Activated T-helper 1 cell treated with anti-CD3 and anti-CD28 coated beads, Interleukin-12 subunit alpha, Interleukin-12 subunit beta, Interleukin-2, Interleukin-4 antibody, amounts not matched to agents 30 ng/mL and 10 ng/mL and 1 ng/mL, durations not matched to agents 14 hours and 24 hours and 36 hours (primary cell): Measurements from ENCODE around the gene FKBP14. TPM values are rescaled to one million over a fixed set of nuclear protein-coding genes. Genes with fewer than 3 reads are reported as not detected.

Source experiments
- DNase-seq: peaks from one replicate; pipeline ENCODE4 v3.0.0; 2021; ENCODE audit warnings: low spot score
- H3K27ac Mint-ChIP-seq: one replicate; pipeline ENCODE4 v1.8.0; 2021; ENCODE audit warnings: mild to moderate bottlenecking, mixed read lengths
- H3K27me3 Mint-ChIP-seq: one replicate; pipeline ENCODE4 v1.8.0; 2022; ENCODE audit warnings: mild to moderate bottlenecking, moderate library complexity, mixed read lengths; ENCODE audit not compliant: insufficient read depth
- H3K36me3 Mint-ChIP-seq: one replicate; pipeline ENCODE4 v1.8.0; 2021; ENCODE audit warnings: low read depth, mixed read lengths
- H3K4me1 Mint-ChIP-seq: one replicate; pipeline ENCODE4 v1.8.0; 2021; ENCODE audit warnings: low read depth, mixed read lengths
- H3K4me3 Mint-ChIP-seq: one replicate; pipeline ENCODE4 v1.8.0; 2021; ENCODE audit warnings: mild to moderate bottlenecking, moderate library complexity, mixed read lengths
- H3K9me3 Mint-ChIP-seq: one replicate; pipeline ENCODE4 v1.8.0; 2021; ENCODE audit warnings: mixed read lengths
- intact Hi-C: fragments of 100-400 bp; cut with micrococcal nuclease; formaldehyde crosslinking; loops from one replicate; pipeline ENCODE4 v1.15.1; 2024
- total RNA-seq: library from RNA; stranded (reverse); gene quantifications from 2 replicates; pipeline ENCODE4 v1.2.3, GENCODE V29; 2022

The FKBP14 gene
- total RNA-seq, 1 donor from 2014 or later, result 10.6 TPM

DNA sequence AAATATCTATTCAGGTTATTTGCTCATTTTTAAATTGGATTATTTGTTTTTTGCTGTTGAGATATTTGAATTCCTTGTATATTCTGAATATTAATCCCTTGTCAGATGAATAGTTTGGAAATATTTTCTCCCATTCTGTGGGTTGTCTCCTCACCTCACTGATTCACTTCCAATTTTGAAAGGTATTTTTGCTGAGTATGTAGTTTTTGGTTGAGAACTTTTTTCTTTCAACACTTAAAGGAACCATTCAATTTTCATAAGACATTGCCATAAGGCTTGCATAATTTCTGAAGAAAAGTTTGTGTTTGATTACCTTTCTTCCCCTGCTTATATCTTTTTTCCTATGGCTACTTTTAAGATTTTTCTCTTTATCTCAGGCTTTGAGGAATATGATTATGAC is 28.0 kb downstream of the FKBP14 start:
- no peak for DNase-seq
- H3K9me3 Mint-ChIP-seq, result peaks cover 12% of the 10 kb centered on the region
- peaks cover 21% of the 10 kb centered on the region for H3K27me3 Mint-ChIP-seq
- H3K36me3 Mint-ChIP-seq, result no peaks in the 10 kb centered on the region
- H3K4me1 Mint-ChIP-seq, result no peaks in the 10 kb centered on the region
- no peak overlapping the region for H3K27ac Mint-ChIP-seq
- intact Hi-C loops, result no loop called here
- H3K4me3 Mint-ChIP-seq, result no peak overlapping the region

GRCh38 chr7:29996321-29996720 is 30.2 kb downstream of the FKBP14 start:
- H3K36me3 Mint-ChIP-seq, result no peaks in the 10 kb centered on the region
- intact Hi-C loops, result no loop called here
- no peak overlapping the region for H3K27ac Mint-ChIP-seq
- no peak for DNase-seq
- no peaks in the 10 kb centered on the region for H3K4me1 Mint-ChIP-seq
- peaks cover 40% of the 10 kb centered on the region for H3K27me3 Mint-ChIP-seq
- no peak overlapping the region for H3K4me3 Mint-ChIP-seq
- H3K9me3 Mint-ChIP-seq, result peaks cover 12% of the 10 kb centered on the region

DNA sequence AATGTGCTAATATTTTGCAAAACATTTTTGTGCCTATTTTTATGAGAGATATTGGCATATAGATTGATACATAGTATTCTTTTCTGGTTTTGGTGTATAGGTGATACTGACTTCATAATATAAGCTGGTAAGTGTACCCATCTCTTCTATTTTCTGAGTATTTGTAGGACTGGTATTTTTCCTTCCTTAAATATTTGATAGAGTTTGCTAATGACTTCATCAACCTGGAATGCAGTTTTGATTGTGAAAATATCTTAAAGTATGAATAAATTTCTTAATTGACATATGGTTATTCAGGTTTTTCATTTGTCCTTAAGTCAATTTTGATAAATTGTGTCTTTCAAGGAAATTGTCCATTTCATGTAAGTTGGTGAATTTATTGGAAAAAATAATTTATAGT is 30.9 kb downstream of the FKBP14 start:
- Mint-ChIP-seq H3K27ac (no peak overlapping the region), H3K27me3 (peaks cover 47% of the 10 kb centered on the region), H3K36me3 (no peaks in the 10 kb centered on the region), H3K9me3 (peaks cover 12% of the 10 kb centered on the region), H3K4me1 (no peaks in the 10 kb centered on the region), H3K4me3 (no peak overlapping the region)
- intact Hi-C loops, result no loop called here
- no peak for DNase-seq

- Mint-ChIP-seq H3K4me1 (no peaks in the 10 kb centered on the region), H3K27me3 (peaks cover 57% of the 10 kb centered on the region)
Observed at GRCh38 chr7:29993140-29993539, 33.4 kb downstream of the FKBP14 start.

GRCh38 chr7:29991937-29992336 is 34.6 kb downstream of the FKBP14 start:
- Mint-ChIP-seq H3K36me3 (peaks cover 3% of the 10 kb centered on the region), H3K4me3 (peak overlapping the region; percentile 57), H3K4me1 (no peaks in the 10 kb centered on the region), H3K9me3 (peaks cover 7% of the 10 kb centered on the region), H3K27ac (no peak overlapping the region), H3K27me3 (peaks cover 63% of the 10 kb centered on the region)
- intact Hi-C loops, result no loop called here
- DNase-seq, result no peak

More at GRCh38 chr7:29993140-29993539, 33.4 kb downstream of the FKBP14 start:
- DNase-seq, result no peak
- H3K36me3 Mint-ChIP-seq, result peaks cover 3% of the 10 kb centered on the region
- intact Hi-C loops, result no loop called here
- peaks cover 12% of the 10 kb centered on the region for H3K9me3 Mint-ChIP-seq
- no peak overlapping the region for H3K27ac Mint-ChIP-seq
- no peak overlapping the region for H3K4me3 Mint-ChIP-seq

- Mint-ChIP-seq H3K27me3 (peaks cover 58% of the 10 kb centered on the region), H3K4me1 (no peaks in the 10 kb centered on the region), H3K4me3 (peak overlapping the region; percentile 16), H3K9me3 (no peaks in the 10 kb centered on the region), H3K27ac (no peak overlapping the region), H3K36me3 (peaks cover 3% of the 10 kb centered on the region)
- no peak for DNase-seq
- intact Hi-C loops, result no loop called here
Observed at GRCh38 chr7:29990931-29991330, 35.6 kb downstream of the FKBP14 start.

- H3K27me3 Mint-ChIP-seq, result peaks cover 65% of the 10 kb centered on the region
- intact Hi-C loops, result loop anchor here (2.0 kb wide), 1 partner anchor 39 kb away; the partner anchor contains the start of gene PLEKHA8
- H3K27ac Mint-ChIP-seq, result no peak within 1 kb of the TSS
- H3K4me1 Mint-ChIP-seq, result no peaks in the 10 kb centered on the region
- no peak for DNase-seq
- H3K36me3 Mint-ChIP-seq, result peaks cover 3% of the 10 kb centered on the region
- H3K9me3 Mint-ChIP-seq, result no peaks in the 10 kb centered on the region
- peak within 1 kb of the TSS; percentile 69 for H3K4me3 Mint-ChIP-seq
Observed at GRCh38 chr7:29989257-29989995, 37.1 kb downstream of the FKBP14 start, which contains the start of gene SCRN1. TSS of gene SCRN1 (minus strand) at chr7:29989801. CDS start at chr7:29969067, 20,734 bp downstream.

GRCh38 chr7:29988424-29989256 is 37.9 kb downstream of the FKBP14 start:
- H3K9me3 Mint-ChIP-seq, result no peaks in the 10 kb centered on the region
- H3K27me3 Mint-ChIP-seq, result peaks cover 63% of the 10 kb centered on the region
- H3K4me3 Mint-ChIP-seq, result peak overlapping the region; percentile 69
- DNase-seq, result no peak
- H3K4me1 Mint-ChIP-seq, result no peaks in the 10 kb centered on the region
- peaks cover 3% of the 10 kb centered on the region for H3K36me3 Mint-ChIP-seq
- H3K27ac Mint-ChIP-seq, result no peak overlapping the region
- intact Hi-C loops, result loop anchor here (2.0 kb wide), 1 partner anchor 40 kb away; the partner anchor contains the start of gene PLEKHA8

DNA sequence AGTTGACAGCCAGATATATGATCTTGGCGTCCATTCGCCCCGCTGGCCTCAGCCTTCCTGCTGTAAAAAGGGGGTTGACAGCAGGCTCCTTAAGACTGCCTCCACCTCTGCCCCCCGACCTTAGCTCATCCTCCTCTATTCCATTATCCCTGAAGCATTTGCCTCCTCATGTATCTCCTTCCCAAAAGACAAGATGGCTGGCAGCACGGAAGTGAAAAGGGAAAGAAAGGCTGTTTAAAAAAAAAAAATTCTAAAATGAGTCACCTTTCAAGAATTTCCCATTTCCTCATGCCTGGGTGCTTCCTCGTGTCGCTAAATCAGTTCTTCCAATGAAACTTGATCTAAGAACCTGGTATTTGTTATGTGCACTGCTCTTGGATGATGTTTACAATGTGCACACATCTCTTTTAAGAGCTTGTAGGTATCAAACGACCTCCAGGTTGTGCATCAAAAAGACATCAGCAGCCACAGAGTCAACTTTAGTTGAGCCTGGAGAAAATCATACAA is 38.6 kb downstream of the FKBP14 start:
- no peak overlapping the region for H3K27ac Mint-ChIP-seq
- peak overlapping the region; percentile 69 for H3K4me3 Mint-ChIP-seq
- H3K9me3 Mint-ChIP-seq, result no peaks in the 10 kb centered on the region
- H3K27me3 Mint-ChIP-seq, result peaks cover 63% of the 10 kb centered on the region
- H3K4me1 Mint-ChIP-seq, result no peaks in the 10 kb centered on the region
- intact Hi-C loops, result loop anchor here (2.0 kb wide), 1 partner anchor 41 kb away; the partner anchor contains the start of gene PLEKHA8
- DNase-seq, result no peak
- peaks cover 3% of the 10 kb centered on the region for H3K36me3 Mint-ChIP-seq

DNA sequence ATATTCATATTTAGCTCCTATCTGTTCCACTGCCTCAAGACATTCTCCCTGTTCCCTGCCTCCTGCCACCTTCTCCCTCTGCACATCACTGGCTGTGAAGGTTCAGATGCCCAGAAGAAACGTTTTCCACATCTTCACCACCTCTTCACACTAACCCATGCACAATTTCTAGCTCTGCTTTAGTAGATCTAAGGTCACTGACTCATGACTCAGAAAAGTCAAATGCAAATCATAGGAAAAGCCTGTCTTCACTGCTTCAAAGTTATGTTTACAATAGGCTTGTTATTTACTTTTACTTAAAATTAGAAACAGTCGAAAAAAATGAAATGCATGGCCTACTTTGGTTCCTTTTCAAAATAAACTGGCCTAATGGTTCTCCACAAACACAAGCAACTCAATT is 39.4 kb downstream of the FKBP14 start:
- Mint-ChIP-seq H3K27ac (no peak overlapping the region), H3K9me3 (no peaks in the 10 kb centered on the region), H3K4me1 (no peaks in the 10 kb centered on the region), H3K36me3 (peaks cover 3% of the 10 kb centered on the region), H3K27me3 (peaks cover 56% of the 10 kb centered on the region), H3K4me3 (no peak overlapping the region)
- intact Hi-C loops, result no loop called here
- DNase-seq, result no peak

DNA sequence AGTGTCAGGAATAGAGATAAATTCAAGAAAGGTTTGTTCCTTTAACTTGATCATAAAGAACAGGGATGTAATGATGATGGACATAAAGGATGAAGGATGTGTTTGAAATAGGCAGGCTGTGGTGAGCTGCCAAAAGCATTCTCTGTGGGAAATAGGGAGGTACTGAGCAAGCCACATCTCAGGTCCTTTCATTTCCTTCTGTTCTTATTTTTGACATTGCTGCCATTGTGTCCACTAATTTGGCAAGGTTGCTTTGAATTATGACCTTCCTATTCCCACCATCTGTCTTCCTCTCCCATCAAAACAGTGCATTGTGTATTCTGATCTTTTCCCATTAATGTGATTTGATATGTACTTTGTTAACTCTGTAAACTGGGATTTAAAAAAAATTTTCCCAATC is 46.4 kb downstream of the FKBP14 start:
- Mint-ChIP-seq H3K9me3 (no peaks in the 10 kb centered on the region), H3K27ac (no peak overlapping the region), H3K4me3 (no peak overlapping the region), H3K36me3 (no peaks in the 10 kb centered on the region), H3K4me1 (no peaks in the 10 kb centered on the region), H3K27me3 (peaks cover 18% of the 10 kb centered on the region)
- no peak for DNase-seq
- intact Hi-C loops, result no loop called here

DNA sequence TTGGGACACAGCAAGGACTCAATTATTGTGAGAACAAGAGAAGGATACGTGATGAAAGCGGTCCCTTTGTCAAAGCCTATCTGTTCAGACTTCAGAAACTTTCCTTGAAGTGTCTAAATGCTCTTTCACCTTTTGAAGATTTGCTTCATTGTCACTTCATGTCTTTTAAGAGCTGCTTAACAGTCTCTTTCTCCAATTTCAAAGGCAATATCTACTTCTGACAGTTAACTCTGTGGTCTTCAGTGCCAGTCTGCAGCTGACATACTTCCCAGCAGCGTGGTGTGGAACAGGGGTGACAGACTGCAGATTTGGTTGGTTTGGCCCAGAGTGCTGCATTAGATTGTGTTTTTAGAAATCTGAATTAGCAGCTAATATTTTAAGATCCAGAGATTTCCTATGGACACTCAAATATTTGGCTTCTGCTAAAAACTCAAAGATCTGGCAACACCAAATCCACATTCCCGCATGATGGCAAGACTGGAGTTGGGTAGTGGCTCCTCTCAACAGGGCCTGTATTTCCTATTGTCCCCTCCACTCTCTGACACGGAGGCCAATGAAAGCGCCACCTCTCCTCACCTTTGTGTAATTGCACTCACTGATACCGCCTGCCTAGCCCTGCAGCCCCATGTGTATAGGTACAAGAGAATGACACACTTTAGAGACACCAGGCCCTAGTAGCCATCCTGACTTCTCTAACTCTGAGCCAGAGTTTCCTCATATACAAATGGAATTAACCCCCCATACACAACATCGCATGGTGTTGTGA is 48.4 kb downstream of the FKBP14 start:
- no peak overlapping the region for H3K4me3 Mint-ChIP-seq
- H3K4me1 Mint-ChIP-seq, result no peaks in the 10 kb centered on the region
- DNase-seq, result no peak
- no peaks in the 10 kb centered on the region for H3K9me3 Mint-ChIP-seq
- intact Hi-C loops, result no loop called here
- H3K27me3 Mint-ChIP-seq, result peaks cover 8% of the 10 kb centered on the region
- H3K27ac Mint-ChIP-seq, result no peak overlapping the region
- no peaks in the 10 kb centered on the region for H3K36me3 Mint-ChIP-seq
